Osteoblast (primary cell): ENCODE results near the gene ACSBG1. TPM values are rescaled to one million over a fixed set of nuclear protein-coding genes. Genes with fewer than 3 reads are reported as not detected.

Source experiments
- DNase-seq: peaks from one replicate; pipeline ENCODE4 v3.0.0; 2011; ENCODE audit warnings: low spot score, mixed read lengths; ENCODE audit not compliant: insufficient read length; ENCODE audit errors: missing footprints
- H2AFZ ChIP-seq: 2 replicates; pipeline ENCODE4 v1.6.0; 2011; ENCODE audit warnings: mild to moderate bottlenecking, low read length
- H3K27ac ChIP-seq: 2 replicates; pipeline ENCODE4 v1.5.1; 2011; ENCODE audit warnings: mild to moderate bottlenecking, low read depth, low read length, moderate library complexity
- H3K27me3 ChIP-seq: 2 replicates; pipeline ENCODE4 v1.6.0; 2012; ENCODE audit warnings: mild to moderate bottlenecking, control low read depth, inconsistent platforms, low read length, moderate library complexity; ENCODE audit not compliant: insufficient read depth
- H3K36me3 ChIP-seq: 2 replicates; pipeline ENCODE4 v1.5.1; 2011; ENCODE audit warnings: mild to moderate bottlenecking, low read length, control low read depth, moderate library complexity; ENCODE audit not compliant: insufficient read depth
- H3K4me1 ChIP-seq: 2 replicates; pipeline ENCODE4 v1.5.1; 2011; ENCODE audit warnings: mild to moderate bottlenecking, low read length, control low read depth, moderate library complexity; ENCODE audit not compliant: insufficient read depth
- H3K4me2 ChIP-seq: 2 replicates; pipeline ENCODE4 v1.6.0; 2011; ENCODE audit warnings: mild to moderate bottlenecking, low read length; ENCODE audit not compliant: insufficient read depth
- H3K4me3 ChIP-seq: fragments of 200-600 bp; sonication (generic); 3 replicates; pipeline ENCODE4 v1.5.1; 2012; ENCODE audit warnings: mild to moderate bottlenecking, low read length, inconsistent platforms; ENCODE audit not compliant: insufficient read depth
- H3K79me2 ChIP-seq: 2 replicates; pipeline ENCODE4 v1.6.0; 2012; ENCODE audit warnings: mild to moderate bottlenecking, low read length, control low read depth, inconsistent platforms; ENCODE audit not compliant: insufficient read depth
- H3K9me3 ChIP-seq: 2 replicates; pipeline ENCODE4 v1.5.1; 2011; ENCODE audit warnings: low read depth, low read length, control low read depth
- H4K20me1 ChIP-seq: 2 replicates; pipeline ENCODE4 v1.6.0; 2012; ENCODE audit warnings: mild to moderate bottlenecking, low read length, control low read depth; ENCODE audit not compliant: insufficient read depth
- CTCF ChIP-seq: IDR thresholded peaks from 2 replicates; pipeline ENCODE4 v1.5.1; 2011; ENCODE audit warnings: mild to moderate bottlenecking, low read depth, low read length, moderate library complexity; ENCODE audit errors: extremely low read depth
- total RNA-seq: library from RNA; depleted of rRNA; stranded (reverse); fragments of >200 nt; gene quantifications from 2 replicates; pipeline ENCODE4 v1.2.3, GENCODE V29; 2012

Gene ACSBG1
- total RNA-seq, 1 donor: under 0.01 TPM

DNA sequence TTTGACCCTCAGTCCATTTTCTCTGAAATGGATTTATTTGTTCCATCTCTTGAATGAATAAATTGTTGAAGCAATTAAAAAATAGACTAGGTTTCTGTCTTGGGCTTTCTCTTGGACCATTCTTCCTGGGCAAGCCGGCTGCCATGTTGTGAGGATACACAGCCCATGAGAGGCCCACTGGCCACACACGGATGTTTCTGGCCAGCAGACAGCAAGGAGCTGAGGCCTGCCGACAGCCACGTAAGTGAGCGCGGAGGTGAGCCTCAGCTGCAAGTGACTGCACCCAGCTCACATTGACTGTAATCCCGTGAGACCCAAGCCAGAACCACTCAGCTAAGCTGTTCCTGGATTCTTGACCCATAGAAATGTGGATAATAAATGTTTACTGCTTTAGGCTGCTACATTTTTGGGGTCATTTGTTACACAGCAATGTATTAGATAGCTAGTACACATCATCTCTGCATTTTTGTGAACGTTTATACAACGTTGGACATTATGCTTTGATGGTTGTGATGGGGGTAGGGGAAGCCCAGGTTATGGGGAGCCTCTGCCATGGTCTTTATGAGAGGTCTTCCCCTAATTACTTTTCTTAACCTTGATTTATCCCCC, 62.4 kb downstream of the ACSBG1 start:
- no peak overlapping the region for H2AFZ ChIP-seq
- no peaks in the 10 kb centered on the region for H3K27me3 ChIP-seq
- H3K4me1 ChIP-seq: no peaks in the 10 kb centered on the region
- H3K79me2 ChIP-seq: no peaks in the 10 kb centered on the region
- no peaks in the 10 kb centered on the region for H4K20me1 ChIP-seq
- no peak overlapping the region for H3K4me2 ChIP-seq
- H3K9me3 ChIP-seq: no peaks in the 10 kb centered on the region
- peaks cover 43% of the 10 kb centered on the region for H3K36me3 ChIP-seq
- no peak for TF ChIP-seq CTCF
- DNase-seq: no peak
- no peak overlapping the region for H3K4me3 ChIP-seq
- no peak overlapping the region for H3K27ac ChIP-seq

GRCh38 chr15:78170848-78171773, 63.3 kb downstream of the ACSBG1 start:
- H3K4me1 ChIP-seq: no peaks in the 10 kb centered on the region
- no peak for DNase-seq
- no peak overlapping the region for H3K27ac ChIP-seq
- no peaks in the 10 kb centered on the region for H3K79me2 ChIP-seq
- H2AFZ ChIP-seq: no peak overlapping the region
- peaks cover 50% of the 10 kb centered on the region for H3K36me3 ChIP-seq
- no peaks in the 10 kb centered on the region for H3K27me3 ChIP-seq
- H3K4me3 ChIP-seq: no peak overlapping the region
- H4K20me1 ChIP-seq: no peaks in the 10 kb centered on the region
- H3K4me2 ChIP-seq: no peak overlapping the region
- no peak for TF ChIP-seq CTCF
- no peaks in the 10 kb centered on the region for H3K9me3 ChIP-seq

- no peak overlapping the region for H2AFZ ChIP-seq
- no peak for DNase-seq
These were observed 65.8 kb downstream of the ACSBG1 start for GRCh38 chr15:78168608-78169007.

More at GRCh38 chr15:78168608-78169007, 65.8 kb downstream of the ACSBG1 start:
- H3K4me2 ChIP-seq: no peak overlapping the region
- no peaks in the 10 kb centered on the region for H3K9me3 ChIP-seq
- TF ChIP-seq CTCF: no peak
- no peaks in the 10 kb centered on the region for H4K20me1 ChIP-seq
- H3K27ac ChIP-seq: no peak overlapping the region
- no peaks in the 10 kb centered on the region for H3K4me1 ChIP-seq
- H3K27me3 ChIP-seq: no peaks in the 10 kb centered on the region
- no peak overlapping the region for H3K4me3 ChIP-seq
- H3K79me2 ChIP-seq: no peaks in the 10 kb centered on the region
- peaks cover 67% of the 10 kb centered on the region for H3K36me3 ChIP-seq
